Mesenchymal stem cell (in vitro differentiated cells and primary cell): ENCODE data around the gene EEF2K.

ENCODE experiments used
- DNase-seq: peaks from one replicate; pipeline ENCODE4 v3.0.0-alpha.2; 2013
- H2AFZ ChIP-seq: one replicate; pipeline ENCODE4 v1.6.1; 2013; ENCODE audit warnings: low read depth, mild to moderate bottlenecking, control low read depth, inconsistent platforms, low read length, moderate library complexity
- H2AK5ac ChIP-seq: 2 replicates; pipeline ENCODE4 v1.6.1; 2013; ENCODE audit warnings: low read length, moderate library complexity, mild to moderate bottlenecking, inconsistent platforms; ENCODE audit not compliant: severe bottlenecking
- H2BK120ac ChIP-seq: one replicate; pipeline ENCODE4 v1.6.1; 2013; ENCODE audit warnings: low read depth, mild to moderate bottlenecking, inconsistent platforms, low read length, moderate library complexity
- H2BK12ac ChIP-seq, 2 experiments: one replicate each; pipeline ENCODE4 v1.6.1; 2013; ENCODE audit warnings: inconsistent platforms in 2 of 2, low read length in 2 of 2, mild to moderate bottlenecking in 2 of 2, moderate library complexity in 2 of 2, control low read depth in 1 of 2
- H2BK15ac ChIP-seq: one replicate; pipeline ENCODE4 v1.6.1; 2013; ENCODE audit warnings: mild to moderate bottlenecking, low read depth, inconsistent platforms; ENCODE audit not compliant: poor library complexity, severe bottlenecking
- H2BK5ac ChIP-seq: 2 replicates; pipeline ENCODE4 v1.6.1; 2013; ENCODE audit warnings: low read depth, mild to moderate bottlenecking, low read length, control low read depth, inconsistent platforms; ENCODE audit not compliant: poor library complexity, severe bottlenecking
- H3K14ac ChIP-seq, 2 experiments: one replicate each; pipeline ENCODE4 v1.6.1; 2013; ENCODE audit warnings: inconsistent platforms in 2 of 2, low read length in 2 of 2, control low read depth in 1 of 2, mild to moderate bottlenecking in 1 of 2, moderate library complexity in 1 of 2
- H3K18ac ChIP-seq, 2 experiments: one replicate each; pipeline ENCODE4 v1.6.1; 2013; ENCODE audit warnings: inconsistent platforms in 2 of 2, low read length in 2 of 2, control low read depth in 1 of 2, low read depth in 1 of 2, mild to moderate bottlenecking in 1 of 2
- H3K23ac ChIP-seq, 2 experiments: one replicate each; pipeline ENCODE4 v1.6.1; 2013; ENCODE audit warnings: inconsistent platforms in 2 of 2, low read length in 2 of 2, mild to moderate bottlenecking in 2 of 2, moderate library complexity in 2 of 2, control low read depth in 1 of 2
- H3K27ac ChIP-seq: 2 replicates; pipeline ENCODE4 v1.5.1; 2013; ENCODE audit warnings: mild to moderate bottlenecking, moderate library complexity, low read length, control low read depth, inconsistent platforms; ENCODE audit not compliant: poor library complexity, severe bottlenecking
- H3K27me3 ChIP-seq, 2 experiments: 2 replicates each; pipeline versions ENCODE4 v1.6.1 to v1.7.0; 2013; ENCODE audit warnings: low read length in 2 of 2, mild to moderate bottlenecking in 2 of 2, moderate library complexity in 2 of 2, control low read depth in 1 of 2, inconsistent platforms in 1 of 2; ENCODE audit not compliant: control insufficient read depth in 1 of 2, insufficient read depth in 1 of 2
- H3K36me3 ChIP-seq, 2 experiments: 2 replicates each; pipeline versions ENCODE4 v1.6.1 to v1.7.0; 2013; ENCODE audit warnings: low read length in 2 of 2, control low read depth in 1 of 2, inconsistent platforms in 1 of 2, low read depth in 1 of 2, mild to moderate bottlenecking in 1 of 2; ENCODE audit not compliant: insufficient read depth in 2 of 2, control insufficient read depth in 1 of 2
- H3K4ac ChIP-seq, 2 experiments: one replicate each; pipeline ENCODE4 v1.6.1; 2013; ENCODE audit warnings: inconsistent platforms in 2 of 2, low read length in 2 of 2, mild to moderate bottlenecking in 2 of 2, moderate library complexity in 2 of 2, control low read depth in 1 of 2, low read depth in 1 of 2
- H3K4me1 ChIP-seq: 2 replicates; pipeline ENCODE4 v1.6.1; 2013; ENCODE audit warnings: low read depth, low read length, control low read depth; ENCODE audit not compliant: control insufficient read depth, insufficient read depth
- H3K4me2 ChIP-seq: 2 replicates; pipeline ENCODE4 v1.6.1; 2013; ENCODE audit warnings: low read length, mild to moderate bottlenecking, inconsistent platforms; ENCODE audit not compliant: poor library complexity, severe bottlenecking
- H3K4me3 ChIP-seq, 2 experiments: 2 replicates each; pipeline versions ENCODE4 v1.5.1 to v1.7.0; 2013; ENCODE audit warnings: low read length in 2 of 2, mild to moderate bottlenecking in 2 of 2, control low read depth in 1 of 2, low read depth in 1 of 2; ENCODE audit not compliant: insufficient read depth in 1 of 2
- H3K79me1 ChIP-seq: replicated peaks from 2 replicates; pipeline ENCODE4 v1.6.1; 2013; ENCODE audit warnings: mild to moderate bottlenecking, control low read depth, low read length, inconsistent platforms; ENCODE audit not compliant: poor library complexity, severe bottlenecking
- H3K9ac ChIP-seq: 2 replicates; pipeline ENCODE4 v1.7.0; 2013; ENCODE audit warnings: mild to moderate bottlenecking, low read length, moderate library complexity
- H3K9me3 ChIP-seq: 2 replicates; pipeline ENCODE4 v1.7.0; 2013; ENCODE audit warnings: mild to moderate bottlenecking, low read length; ENCODE audit not compliant: control insufficient read depth
- H4K8ac ChIP-seq: one replicate; pipeline ENCODE4 v1.6.1; 2013; ENCODE audit warnings: inconsistent platforms, mild to moderate bottlenecking, low read length, moderate library complexity
- H4K91ac ChIP-seq: one replicate; pipeline ENCODE4 v1.6.1; 2013; ENCODE audit warnings: mild to moderate bottlenecking, low read length, inconsistent platforms
- WGBS: methylation state at CpG from one replicate; pipeline ENCODE4 v1.1.7; 2013; ENCODE audit warnings: mixed read lengths; 5-methylcytosine and 5-hydroxymethylcytosine counted together

EEF2K gene

DNA sequence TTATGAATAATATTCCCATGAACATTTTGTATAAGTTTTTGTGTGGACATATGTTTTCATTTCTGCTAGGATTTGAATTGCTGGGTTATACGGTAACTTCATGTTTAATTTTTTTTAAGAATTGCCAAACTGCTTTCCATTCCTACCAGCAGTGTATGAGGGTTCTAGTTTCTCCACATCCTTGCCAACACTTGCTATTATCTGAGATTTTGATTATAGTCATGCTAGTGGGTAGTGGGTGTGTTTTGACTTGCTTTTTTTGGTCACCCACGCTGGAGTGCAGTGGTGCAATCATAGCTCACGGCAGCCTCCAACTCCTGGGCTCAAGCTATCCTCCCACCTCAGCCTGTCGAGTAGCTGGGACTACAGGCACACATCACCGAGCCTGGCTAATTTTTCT lies 3.0 kb upstream of the EEF2K start:
- Histone ChIP-seq H4K8ac (no peak overlapping the region), H3K9me3 (no peaks in the 10 kb centered on the region), H2BK15ac (no peak overlapping the region), H3K18ac (no peak overlapping the region), H3K4me1 (peaks cover 16% of the 10 kb centered on the region), H3K27ac (no peak overlapping the region), H4K91ac (no peak overlapping the region), H3K79me1 (peaks cover 2% of the 10 kb centered on the region), H2BK5ac (no peak overlapping the region), H3K14ac (no peak overlapping the region), H3K23ac (no peak overlapping the region), H3K4me2 (no peak overlapping the region), H3K4me3 (no peak overlapping the region), H2BK12ac (no peak overlapping the region), H2AFZ (no peak overlapping the region), H2BK120ac (no peak overlapping the region), H3K4ac (no peak overlapping the region), H2AK5ac (no peak overlapping the region), H3K27me3 (no peaks in the 10 kb centered on the region), H3K36me3 (no peaks in the 10 kb centered on the region), H3K9ac (no peak overlapping the region)
- no peak for DNase-seq
- WGBS, result 97% methylated on average over 3 of the region's 5 CpGs

DNA sequence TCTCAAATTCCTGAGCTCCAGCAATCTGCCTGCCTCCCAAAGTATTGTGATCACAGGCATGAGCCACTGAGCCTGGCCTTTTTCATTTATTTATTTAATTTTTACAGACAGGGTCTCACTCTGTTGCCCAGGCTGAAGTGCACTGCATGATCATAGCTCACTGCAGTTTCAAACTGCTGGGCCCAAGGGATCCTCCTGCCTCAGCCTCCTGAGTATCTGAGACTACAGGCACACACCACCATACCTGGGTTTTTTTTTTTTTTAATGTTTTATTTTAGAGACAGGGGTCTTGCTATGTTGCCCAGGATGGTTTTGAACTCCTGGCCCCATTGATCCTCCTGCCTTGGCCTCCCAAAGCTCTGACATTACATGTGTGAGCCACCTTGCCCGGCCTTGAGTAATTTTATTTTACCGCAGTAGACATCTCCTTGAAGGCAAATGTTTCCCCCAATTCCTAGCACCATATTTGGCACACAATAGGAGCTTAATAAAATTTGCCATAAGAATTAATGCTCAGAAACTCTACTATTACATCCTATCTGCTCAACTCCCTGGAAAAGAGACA lies 1.9 kb upstream of the EEF2K start:
- WGBS, result 96% methylated on average over 2 of the region's 2 CpGs

DNA sequence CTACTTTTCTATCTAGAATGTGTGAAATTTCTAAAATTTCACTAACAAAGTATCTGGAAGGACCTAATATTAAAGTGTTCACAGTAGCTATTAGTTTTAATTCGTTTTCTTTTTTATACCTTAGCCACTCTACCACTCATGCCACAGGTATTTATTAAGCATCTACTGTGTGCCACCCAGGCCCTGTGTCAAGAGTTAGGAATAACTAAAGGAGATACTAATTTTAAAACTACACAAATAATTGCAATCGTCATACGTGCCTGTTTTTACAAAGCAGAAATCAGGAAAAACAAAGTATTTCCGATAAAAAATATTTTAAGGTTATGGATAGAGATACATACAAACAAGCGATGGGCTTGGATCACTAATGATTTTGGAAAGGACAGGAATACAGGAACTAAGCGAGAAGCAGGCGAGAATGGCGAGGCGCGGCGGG lies 483 bp upstream of the EEF2K start:
- Histone ChIP-seq H3K18ac (peak overlapping the region in 1 of 2 experiments; percentile 16), H3K23ac (no peak overlapping the region), H2BK12ac (no peak overlapping the region), H3K14ac (no peak overlapping the region), H2AK5ac (no peak overlapping the region), H3K79me1 (peaks cover 17% of the 10 kb centered on the region), H3K4me1 (peaks cover 10% of the 10 kb centered on the region), H3K4me2 (no peak overlapping the region), H2AFZ (no peak overlapping the region), H2BK15ac (no peak overlapping the region), H3K27me3 (no peaks in the 10 kb centered on the region), H3K4ac (no peak overlapping the region), H3K9me3 (no peaks in the 10 kb centered on the region), H3K36me3 (no peaks in the 10 kb centered on the region), H2BK5ac (no peak overlapping the region), H3K4me3 (peak overlapping the region; percentile 96 to 97), H3K27ac (peak overlapping the region; percentile 61), H4K8ac (peak overlapping the region; percentile 5), H2BK120ac (no peak overlapping the region), H4K91ac (no peak overlapping the region), H3K9ac (peak overlapping the region; percentile 91)
- WGBS, result 21% methylated on average over 9 of the region's 11 CpGs
- no peak for DNase-seq

More for the DNA sequence above, 1.9 kb upstream of the EEF2K start:
- Histone ChIP-seq H3K4me3 (no peak overlapping the region), H3K23ac (no peak overlapping the region), H3K4me1 (peaks cover 14% of the 10 kb centered on the region), H3K27ac (no peak overlapping the region), H2BK15ac (no peak overlapping the region), H3K14ac (no peak overlapping the region), H4K8ac (no peak overlapping the region), H2AFZ (no peak overlapping the region), H2BK12ac (no peak overlapping the region), H3K9me3 (no peaks in the 10 kb centered on the region), H3K18ac (no peak overlapping the region), H2BK120ac (no peak overlapping the region), H3K79me1 (peaks cover 6% of the 10 kb centered on the region), H3K4me2 (no peak overlapping the region), H2AK5ac (no peak overlapping the region), H3K27me3 (no peaks in the 10 kb centered on the region), H3K36me3 (no peaks in the 10 kb centered on the region), H3K4ac (no peak overlapping the region), H4K91ac (no peak overlapping the region), H3K9ac (no peak overlapping the region), H2BK5ac (no peak overlapping the region)
- DNase-seq, result no peak

- Histone ChIP-seq H3K9me3 (peaks cover 4% of the 10 kb centered on the region), H3K79me1 (peaks cover 24% of the 10 kb centered on the region), H2BK12ac (peak overlapping the region in 1 of 2 experiments; percentile 7), H3K23ac (peak overlapping the region in 1 of 2 experiments; percentile 16), H3K9ac (peak overlapping the region; percentile 91), H2BK120ac (peak overlapping the region; percentile 19), H2AFZ (peak overlapping the region; percentile 93), H3K14ac (peak overlapping the region; percentile 39 to 48), H3K4me2 (peak overlapping the region; percentile 96), H3K4ac (peak overlapping the region in 1 of 2 experiments; percentile 60), H3K27ac (peak overlapping the region; percentile 67), H3K4me1 (peaks cover 12% of the 10 kb centered on the region), H3K36me3 (peaks cover 0 to 5% of the 10 kb centered on the region in 2 experiments), H2BK15ac (peak overlapping the region; percentile 33), H2AK5ac (no peak overlapping the region), H3K27me3 (no peaks in the 10 kb centered on the region), H4K8ac (peak overlapping the region; percentile 92), H3K4me3 (peak overlapping the region; percentile 96 to 97), H4K91ac (no peak overlapping the region), H3K18ac (peak overlapping the region; percentile 58 to 94), H2BK5ac (no peak overlapping the region)
- 15% methylated on average over 35 of the region's 35 CpGs for WGBS
- peak; percentile 57 for DNase-seq
These were observed 1.0 kb downstream of the EEF2K start for GRCh38 chr16:22206842-22207714.
